C4-2B (cell line): ENCODE results near the gene HCN3.
"Not testable (repeated sequence)": the region's sequence is repeated elsewhere in the genome, so short reads cannot be mapped to it uniquely, and the experiment has no call there.

Experiments
- H3K27ac ChIP-seq: fragments of 450-650 bp; 2 replicates; pipeline ENCODE4 v1.5.1; 2017
- ZFX ChIP-seq: fragments of 450-650 bp; IDR thresholded peaks from 2 replicates; pipeline ENCODE4 v1.6.1; 2017
- TF ChIP-seq, protein P1 (sequence below): fragments of 450-650 bp; conservative IDR thresholded peaks from 2 replicates; pipeline ENCODE4 v1.5.1; 2017; ENCODE audit warnings: mild to moderate bottlenecking

Gene HCN3

DNA sequence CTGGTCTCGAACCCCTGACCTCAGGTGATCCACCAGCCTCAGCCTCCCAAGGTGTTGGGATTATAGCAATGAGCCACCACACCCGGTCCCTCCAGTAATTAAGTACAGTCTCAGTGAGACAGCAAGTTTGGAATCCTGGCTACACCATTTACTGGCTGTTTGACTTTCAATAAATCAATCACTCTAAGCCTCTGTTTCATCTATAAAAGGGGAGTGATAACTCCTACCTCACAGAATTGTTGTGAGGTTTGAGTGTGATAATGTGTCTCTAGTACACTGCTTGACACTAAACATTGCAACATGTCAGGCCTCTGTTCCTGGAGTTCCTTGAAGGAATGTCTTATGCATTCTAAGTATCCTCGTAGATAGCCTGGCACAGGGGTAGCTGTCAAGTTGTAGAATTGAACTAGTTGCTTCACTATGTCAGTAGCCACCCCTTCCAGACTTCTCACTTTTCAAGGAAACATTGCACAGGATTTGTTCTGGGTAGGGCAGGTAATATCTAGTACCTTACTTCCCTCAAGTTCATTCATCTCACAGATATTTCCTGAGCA lies 34.4 kb upstream of the HCN3 start:
- TF ChIP-seq ZFX, result no peak
- TF ChIP-seq, protein P1, sequence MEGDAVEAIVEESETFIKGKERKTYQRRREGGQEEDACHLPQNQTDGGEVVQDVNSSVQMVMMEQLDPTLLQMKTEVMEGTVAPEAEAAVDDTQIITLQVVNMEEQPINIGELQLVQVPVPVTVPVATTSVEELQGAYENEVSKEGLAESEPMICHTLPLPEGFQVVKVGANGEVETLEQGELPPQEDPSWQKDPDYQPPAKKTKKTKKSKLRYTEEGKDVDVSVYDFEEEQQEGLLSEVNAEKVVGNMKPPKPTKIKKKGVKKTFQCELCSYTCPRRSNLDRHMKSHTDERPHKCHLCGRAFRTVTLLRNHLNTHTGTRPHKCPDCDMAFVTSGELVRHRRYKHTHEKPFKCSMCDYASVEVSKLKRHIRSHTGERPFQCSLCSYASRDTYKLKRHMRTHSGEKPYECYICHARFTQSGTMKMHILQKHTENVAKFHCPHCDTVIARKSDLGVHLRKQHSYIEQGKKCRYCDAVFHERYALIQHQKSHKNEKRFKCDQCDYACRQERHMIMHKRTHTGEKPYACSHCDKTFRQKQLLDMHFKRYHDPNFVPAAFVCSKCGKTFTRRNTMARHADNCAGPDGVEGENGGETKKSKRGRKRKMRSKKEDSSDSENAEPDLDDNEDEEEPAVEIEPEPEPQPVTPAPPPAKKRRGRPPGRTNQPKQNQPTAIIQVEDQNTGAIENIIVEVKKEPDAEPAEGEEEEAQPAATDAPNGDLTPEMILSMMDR, result no peak
- no peak overlapping the region for H3K27ac ChIP-seq

DNA sequence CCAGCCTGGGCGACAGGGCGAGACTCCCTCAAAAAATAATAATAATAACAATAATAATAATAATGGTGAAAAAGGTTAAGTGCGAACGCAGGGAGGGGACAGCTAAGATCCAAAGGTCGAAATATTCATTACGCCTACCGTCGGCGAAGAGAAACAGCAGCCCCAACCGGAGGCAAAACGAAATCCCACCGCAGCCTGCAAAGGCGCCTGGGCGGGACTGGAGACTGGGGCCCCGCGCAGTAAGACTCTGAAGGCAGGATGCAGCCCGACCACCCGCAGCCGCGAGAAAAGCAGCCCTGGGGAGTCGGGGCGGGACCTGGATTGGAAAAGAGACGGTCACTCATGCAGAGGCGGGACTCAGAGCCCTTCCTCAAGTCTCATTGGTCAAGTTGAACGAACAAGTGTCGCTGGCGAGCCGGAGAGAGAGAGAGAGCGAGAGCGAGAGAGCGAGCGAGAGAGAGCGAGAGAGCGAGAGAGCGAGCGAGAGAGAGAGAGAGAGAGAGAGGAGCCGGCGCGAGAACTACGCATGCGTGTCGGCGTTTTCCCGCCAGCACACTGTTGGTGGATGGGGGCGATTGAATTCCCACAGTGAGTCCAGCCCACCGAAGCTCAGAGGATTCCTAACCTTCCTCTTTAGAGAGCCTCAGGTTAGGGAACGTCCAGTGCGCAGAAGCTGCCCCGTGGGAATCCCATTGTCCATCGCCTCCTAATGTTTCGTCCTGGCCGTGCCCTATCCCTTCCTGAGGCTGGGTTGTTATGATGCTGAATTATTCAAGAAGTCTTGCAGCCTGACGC lies 32.7 kb upstream of the HCN3 start:
- H3K27ac ChIP-seq, result peak overlapping the region; percentile 67
- TF ChIP-seq, protein P1, result no peak
- no peak for TF ChIP-seq ZFX

- H3K27ac ChIP-seq, result peak overlapping the region; percentile 67
- TF ChIP-seq ZFX, result no peak
- TF ChIP-seq, protein P1, result no peak
Measured at GRCh38 chr1:155245163-155245524, 32.1 kb upstream of the HCN3 start.

DNA sequence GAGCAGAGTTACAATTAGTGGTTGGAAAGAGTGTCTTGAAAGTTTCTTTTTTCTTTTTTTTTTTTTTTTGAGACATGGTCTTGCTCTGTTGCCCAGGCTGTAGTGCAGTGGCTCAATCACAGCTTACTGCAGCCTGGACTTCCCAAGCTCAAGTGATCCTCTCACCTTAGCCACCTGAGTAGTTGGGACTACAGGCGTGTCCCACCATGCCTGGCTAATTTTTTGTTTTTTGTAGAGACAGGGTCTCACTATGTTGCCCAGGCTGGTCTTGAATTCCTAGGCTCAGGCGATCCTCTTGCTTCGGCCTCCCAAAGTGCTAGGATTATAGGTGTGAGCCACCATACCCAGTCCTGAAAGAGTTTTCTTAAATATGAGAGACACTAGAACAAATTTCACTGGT lies 30.5 kb upstream of the HCN3 start:
- H3K27ac ChIP-seq, result not testable (repeated sequence)

- H3K27ac ChIP-seq, result no peak overlapping the region
- TF ChIP-seq ZFX, result no peak
- TF ChIP-seq, protein P1, result no peak
Measured at GRCh38 chr1:155247667-155248553, 29.4 kb upstream of the HCN3 start.

GRCh38 chr1:155250246-155250632 lies 27.0 kb upstream of the HCN3 start:
- no peak overlapping the region for H3K27ac ChIP-seq
- TF ChIP-seq, protein P1, result 0 out of 2 replicates have a peak, but pooled peaks have one; percentile 79
- no peak for TF ChIP-seq ZFX

DNA sequence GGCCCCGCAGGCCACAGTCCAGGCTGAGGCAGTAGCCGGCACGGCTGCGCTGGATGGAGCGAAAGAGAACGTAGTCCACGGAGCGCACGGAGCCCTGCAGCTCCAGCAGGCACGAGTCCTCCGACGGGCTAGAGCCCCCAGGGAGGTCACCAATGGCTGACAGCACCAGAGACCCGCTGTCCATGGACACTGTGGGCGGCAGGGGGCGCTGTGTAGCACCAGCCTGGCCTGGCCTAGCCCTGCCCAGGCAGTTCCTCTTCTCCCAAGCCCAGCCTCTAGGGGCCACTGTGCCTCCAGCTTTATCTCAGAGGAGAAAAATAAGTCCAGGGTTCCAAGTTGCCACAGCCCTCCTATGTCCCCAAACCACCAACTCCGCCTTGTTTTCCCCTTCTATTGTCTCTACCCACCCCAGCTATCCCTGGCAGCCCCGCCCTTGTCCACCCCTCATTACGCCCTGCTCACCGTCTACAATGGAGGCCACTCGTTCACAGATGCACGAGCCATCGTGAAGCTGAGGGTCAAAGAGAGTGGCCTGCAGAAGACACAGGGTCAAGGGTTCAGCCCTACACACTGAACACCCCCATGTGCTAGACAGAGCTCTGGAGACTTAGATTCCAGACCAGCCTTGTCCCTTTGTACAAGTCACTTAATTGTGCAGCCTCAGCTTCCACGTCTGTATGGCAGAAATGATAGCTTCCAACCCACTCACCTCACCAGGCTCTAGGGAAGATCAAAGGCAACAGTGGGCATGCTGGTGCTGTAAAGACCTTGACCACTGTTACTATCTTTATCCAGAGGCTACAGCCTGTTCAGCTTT lies 26.4 kb upstream of the HCN3 start:
- TF ChIP-seq ZFX, result no peak
- TF ChIP-seq, protein P1, result peak; percentile 100
- H3K27ac ChIP-seq, result no peak overlapping the region
